Ascending aorta (tissue), 2 donors: Measurements from ENCODE around the gene ANKRD13A. TPM values are rescaled to one million over a fixed set of nuclear protein-coding genes. Genes with fewer than 3 reads are reported as not detected.

ENCODE experiments used
- DNase-seq, 2 donors: peaks; one replicate each; pipeline ENCODE4 v3.0.0-alpha.2; 2019; ENCODE audit warnings: low spot score in 2 of 2
- H3K27ac ChIP-seq, 2 donors: fragments of 200-600 bp; sonication (generic); one replicate each; pipeline ENCODE4 v1.5.1; 2016 to 2017; ENCODE audit warnings: mild to moderate bottlenecking in 1 of 2
- H3K27me3 ChIP-seq: fragments of 200-600 bp; sonication (generic); one replicate; pipeline ENCODE4 v1.5.1; 2017
- H3K36me3 ChIP-seq, 2 donors: fragments of 200-600 bp; sonication (generic); one replicate each; pipeline ENCODE4 v1.5.1; 2016
- H3K4me1 ChIP-seq, 2 donors: fragments of 200-600 bp; sonication (generic); one replicate each; pipeline ENCODE4 v1.5.1; 2016 to 2017; ENCODE audit warnings: mild to moderate bottlenecking in 1 of 2
- H3K4me3 ChIP-seq, 2 donors: fragments of 200-600 bp; sonication (generic); one replicate each; pipeline ENCODE4 v1.5.1; 2016 to 2017; ENCODE audit warnings: mild to moderate bottlenecking in 1 of 2
- H3K9me3 ChIP-seq, 2 donors: fragments of 200-600 bp; sonication (generic); one replicate each; pipeline ENCODE4 v1.5.1; 2016
- intact Hi-C: fragments of 100-400 bp; cut with DNase I; formaldehyde crosslinking; loops from one replicate; pipeline ENCODE4 v1.15.1; 2023
- total RNA-seq: library from RNA; depleted of rRNA; stranded (reverse); fragments of >200 nt; gene quantifications from one replicate; pipeline ENCODE4 v1.1.0, GENCODE V29; 2016
- TF ChIP-seq, protein P1 (sequence below), 3 experiments: fragments of 200-600 bp in 2 of 3; fragments of 450-650 bp in 1 of 3; sonication (generic) in 2 of 3; IDR thresholded peaks; one replicate each; pipeline ENCODE4 v1.5.1; 2016 to 2019; ENCODE audit warnings: antibody characterized with exemption in 3 of 3, mild to moderate bottlenecking in 1 of 3, moderate library complexity in 1 of 3

Gene ANKRD13A
- total RNA-seq, 1 donor from 2014 or later = 199 TPM

GRCh38 chr12:109991586-109991985 is 7.6 kb upstream of the ANKRD13A start:
- no peaks in the 10 kb centered on the region for H3K9me3 ChIP-seq
- peaks cover 29 to 32% of the 10 kb centered on the region in 2 donors for H3K36me3 ChIP-seq
- H3K27me3 ChIP-seq = no peaks in the 10 kb centered on the region
- peaks cover 3 to 6% of the 10 kb centered on the region in 2 donors for H3K4me1 ChIP-seq
- TF ChIP-seq, protein P1, sequence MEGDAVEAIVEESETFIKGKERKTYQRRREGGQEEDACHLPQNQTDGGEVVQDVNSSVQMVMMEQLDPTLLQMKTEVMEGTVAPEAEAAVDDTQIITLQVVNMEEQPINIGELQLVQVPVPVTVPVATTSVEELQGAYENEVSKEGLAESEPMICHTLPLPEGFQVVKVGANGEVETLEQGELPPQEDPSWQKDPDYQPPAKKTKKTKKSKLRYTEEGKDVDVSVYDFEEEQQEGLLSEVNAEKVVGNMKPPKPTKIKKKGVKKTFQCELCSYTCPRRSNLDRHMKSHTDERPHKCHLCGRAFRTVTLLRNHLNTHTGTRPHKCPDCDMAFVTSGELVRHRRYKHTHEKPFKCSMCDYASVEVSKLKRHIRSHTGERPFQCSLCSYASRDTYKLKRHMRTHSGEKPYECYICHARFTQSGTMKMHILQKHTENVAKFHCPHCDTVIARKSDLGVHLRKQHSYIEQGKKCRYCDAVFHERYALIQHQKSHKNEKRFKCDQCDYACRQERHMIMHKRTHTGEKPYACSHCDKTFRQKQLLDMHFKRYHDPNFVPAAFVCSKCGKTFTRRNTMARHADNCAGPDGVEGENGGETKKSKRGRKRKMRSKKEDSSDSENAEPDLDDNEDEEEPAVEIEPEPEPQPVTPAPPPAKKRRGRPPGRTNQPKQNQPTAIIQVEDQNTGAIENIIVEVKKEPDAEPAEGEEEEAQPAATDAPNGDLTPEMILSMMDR (IDR thresholded peaks at IDR 0.05) = no peak
- H3K4me3 ChIP-seq = no peak overlapping the region
- no peak overlapping the region for H3K27ac ChIP-seq
- no peak for DNase-seq
- intact Hi-C loops = loop anchor here (10.0 kb wide), 1 partner anchor 593 kb away; the partner anchor contains the start of gene PPTC7

DNA sequence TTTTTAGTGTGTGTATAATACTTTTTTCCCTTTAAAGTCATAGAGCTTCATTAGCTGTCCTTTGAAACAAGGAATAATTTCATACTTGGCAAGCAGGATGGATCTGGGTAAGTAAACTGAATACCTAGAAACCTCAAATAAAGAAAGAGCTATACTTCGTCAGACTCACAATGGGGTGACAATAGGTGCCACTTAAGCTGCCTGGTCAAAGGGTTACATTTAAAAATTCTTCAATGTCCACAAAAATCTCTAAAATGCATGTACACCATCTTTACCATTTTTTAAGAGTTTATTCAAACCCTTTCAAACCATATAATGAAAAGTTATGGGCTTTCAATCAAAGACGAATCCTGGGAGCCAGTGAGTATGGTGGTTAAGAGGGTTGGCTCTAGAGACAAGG is 6.1 kb upstream of the ANKRD13A start:
- intact Hi-C loops = loop anchor here (10.0 kb wide), 1 partner anchor 592 kb away; the partner anchor contains the start of gene PPTC7
- H3K4me1 ChIP-seq = peaks cover 3 to 7% of the 10 kb centered on the region in 2 donors
- no peaks in the 10 kb centered on the region for H3K9me3 ChIP-seq
- TF ChIP-seq, protein P1 (IDR thresholded peaks at IDR 0.05) = no peak
- no peak for DNase-seq
- no peak overlapping the region for H3K4me3 ChIP-seq
- no peak overlapping the region for H3K27ac ChIP-seq
- H3K27me3 ChIP-seq = no peaks in the 10 kb centered on the region
- peaks cover 15 to 17% of the 10 kb centered on the region in 2 donors for H3K36me3 ChIP-seq

GRCh38 chr12:109994401-109995175 is 4.6 kb upstream of the ANKRD13A start:
- DNase-seq = no peak
- Histone ChIP-seq H3K4me1 (peaks cover 3 to 10% of the 10 kb centered on the region in 2 donors), H3K27ac (peak overlapping the region in 1 of 2 donors; percentile 78), H3K9me3 (no peaks in the 10 kb centered on the region), H3K27me3 (no peaks in the 10 kb centered on the region), H3K36me3 (peaks cover 2 to 9% of the 10 kb centered on the region in 2 donors), H3K4me3 (peak overlapping the region; percentile 75 to 98)
- intact Hi-C loops = loop anchor here (5.0 to 10.0 kb wide), 4 partner anchors 92 to 1432 kb away; partner anchors contain the start of genes ARPC3, ISCU, PPTC7 and SART3
- TF ChIP-seq, protein P1 (IDR thresholded peaks at IDR 0.05) = no peak

- H3K4me3 ChIP-seq = peak overlapping the region; percentile 75 to 98
- H3K27me3 ChIP-seq = no peaks in the 10 kb centered on the region
- peaks cover 5 to 11% of the 10 kb centered on the region in 2 donors for H3K4me1 ChIP-seq
- no peak for DNase-seq
- peaks cover 0 to 5% of the 10 kb centered on the region in 2 donors for H3K36me3 ChIP-seq
- no peaks in the 10 kb centered on the region for H3K9me3 ChIP-seq
- intact Hi-C loops = loop anchor here (5.0 to 10.0 kb wide), 4 partner anchors 93 to 1433 kb away; partner anchors contain the start of genes ARPC3, ISCU, PPTC7 and SART3
- TF ChIP-seq, protein P1 (IDR thresholded peaks at IDR 0.05) = no peak
- H3K27ac ChIP-seq = peak overlapping the region; percentile 77 to 78
Measured at GRCh38 chr12:109995361-109995685, 3.9 kb upstream of the ANKRD13A start.

DNA sequence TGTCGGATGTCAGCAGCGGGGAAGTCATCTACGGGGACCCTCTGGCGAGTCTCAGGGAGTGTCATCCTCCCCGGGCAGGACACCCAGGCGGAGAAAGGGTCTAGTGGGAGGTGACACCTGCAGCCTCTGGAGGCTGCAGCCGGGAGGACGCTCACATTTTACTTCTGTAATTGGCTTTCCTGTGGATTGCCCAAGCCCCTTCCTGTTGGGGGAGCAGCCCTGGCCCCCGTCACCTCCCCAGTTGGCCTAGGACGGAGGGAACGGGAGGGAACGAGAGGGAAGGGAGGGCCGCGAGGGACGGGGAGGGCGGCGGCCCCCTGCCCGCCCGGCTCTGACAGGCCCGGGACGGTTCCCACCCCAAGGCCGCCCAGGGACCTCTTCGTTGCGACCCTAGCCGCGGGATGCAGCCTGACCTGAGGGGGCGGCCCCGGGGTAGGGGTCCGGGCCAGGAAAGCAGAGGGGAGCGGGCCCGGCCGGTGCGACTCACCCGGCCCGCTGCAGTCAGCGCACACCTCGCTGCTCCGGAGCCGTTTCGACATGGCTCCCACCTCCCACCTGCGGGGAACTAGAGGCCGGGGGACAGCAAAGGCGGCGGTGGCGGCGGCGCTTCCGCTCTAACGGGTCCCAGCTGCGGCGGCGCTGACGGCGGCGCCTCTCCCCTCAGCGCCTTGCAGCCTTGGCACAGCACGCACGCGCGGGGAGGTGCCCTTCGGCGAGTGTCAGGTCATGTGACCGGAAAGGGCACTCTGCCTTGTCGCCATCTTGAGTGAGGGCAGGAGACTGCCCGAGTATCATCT is 3.3 kb upstream of the ANKRD13A start, which contains the start of gene GIT2:
Gene GIT2 (minus strand): TSS at position 683 of the 797 bp plus-strand sequence. CDS start 144 bp downstream, at position 539.
- intact Hi-C loops = loop anchor here (5.0 to 10.0 kb wide), 4 partner anchors 94 to 1434 kb away; partner anchors contain the start of genes ARPC3, ISCU, PPTC7 and SART3
- TF ChIP-seq, protein P1 (IDR thresholded peaks at IDR 0.05) = no peak
- Histone ChIP-seq H3K27me3 (no peaks in the 10 kb centered on the region), H3K4me1 (peaks cover 7 to 13% of the 10 kb centered on the region in 2 donors), H3K36me3 (peaks cover 0 to 2% of the 10 kb centered on the region in 2 donors), H3K4me3 (peak within 1 kb of the TSS; percentile 75 to 98), H3K27ac (peak within 1 kb of the TSS; percentile 77 to 78), H3K9me3 (no peaks in the 10 kb centered on the region)
- DNase-seq = peak; percentile 79 to 97
